H1 (cell line): ENCODE results near the gene OR4K17. TPM values are rescaled to one million over a fixed set of nuclear protein-coding genes. Genes with fewer than 3 reads are reported as not detected.

ENCODE experiments used
- BRCA1 ChIP-seq: IDR thresholded peaks from 2 replicates; pipeline ENCODE4 v1.6.1; 2012; ENCODE audit warnings: low read depth, low read length, improper control_type of control experiment
- CEBPB ChIP-seq: IDR thresholded peaks from 2 replicates; pipeline ENCODE4 v1.6.1; 2012; ENCODE audit warnings: low read depth, low read length
- CREB1 ChIP-seq: IDR thresholded peaks from 2 replicates; pipeline ENCODE4 v1.6.1; 2012; ENCODE audit warnings: inconsistent platforms
- FOSL1 ChIP-seq: IDR thresholded peaks from 2 replicates; pipeline ENCODE4 v1.6.1; 2011; ENCODE audit warnings: mild to moderate bottlenecking, low read depth, low read length, moderate library complexity; ENCODE audit not compliant: insufficient read depth
- GTF2F1 ChIP-seq: IDR thresholded peaks from 2 replicates; pipeline ENCODE4 v1.6.1; 2012; ENCODE audit warnings: low read depth, low read length, improper control_type of control experiment, borderline replicate concordance
- KDM1A ChIP-seq: fragments of 200-600, 300-600 bp; sonication (generic); IDR thresholded peaks from 2 replicates; pipeline ENCODE4 v1.7.1; 2016; ENCODE audit warnings: mild to moderate bottlenecking, low read length, borderline replicate concordance
- MAX ChIP-seq: IDR thresholded peaks from 2 replicates; pipeline ENCODE4 v1.6.1; 2012; ENCODE audit warnings: inconsistent platforms
- POU5F1 ChIP-seq: IDR thresholded peaks from 2 replicates; pipeline ENCODE4 v1.6.1; 2011; ENCODE audit warnings: low read depth, mild to moderate bottlenecking, low read length, moderate library complexity
- SIX5 ChIP-seq: IDR thresholded peaks from 2 replicates; pipeline ENCODE4 v1.6.1; 2011; ENCODE audit warnings: mild to moderate bottlenecking, low read depth, low read length
- polyA plus RNA-seq, 7 experiments: library from polyadenylated mRNA; depleted of rRNA in 3 of 7; stranded (reverse) in 5 of 7; unstranded in 2 of 7; fragments of >200 nt in 5 of 7; fragments of 200-250 nt in 2 of 7; gene quantifications; 1 replicate in 5 of 7; 2 replicates in 1 of 7; 4 replicates in 1 of 7; pipeline versions ENCODE4 v1.2.1 to v1.2.3, GENCODE V29; 2011 to 2013; ENCODE audit warnings: missing spikeins in 2 of 7, mixed read lengths in 2 of 7
- total RNA-seq: library from RNA; stranded (reverse); fragmentation: NEBNext Ultra II Directional; extraction: Animal tissue kit (Norgen Biotek cat#: 25700); gene quantifications from 2 replicates; pipeline ENCODE4 v1.2.1, GENCODE V29; 2021
- TF ChIP-seq, protein P1 (sequence below): fragments of 300-600 bp; sonication (generic); IDR thresholded peaks from 2 replicates; pipeline ENCODE4 v1.7.1; 2012; ENCODE audit warnings: low read length, moderate library complexity, mild to moderate bottlenecking, inconsistent platforms; ENCODE audit not compliant: insufficient replicate concordance

Gene OR4K17
- total and polyA plus RNA-seq, 2 of the 8 experiments (the other 6 are each of a cell fraction or from before 2014, with no cell fraction given), result not detected

DNA sequence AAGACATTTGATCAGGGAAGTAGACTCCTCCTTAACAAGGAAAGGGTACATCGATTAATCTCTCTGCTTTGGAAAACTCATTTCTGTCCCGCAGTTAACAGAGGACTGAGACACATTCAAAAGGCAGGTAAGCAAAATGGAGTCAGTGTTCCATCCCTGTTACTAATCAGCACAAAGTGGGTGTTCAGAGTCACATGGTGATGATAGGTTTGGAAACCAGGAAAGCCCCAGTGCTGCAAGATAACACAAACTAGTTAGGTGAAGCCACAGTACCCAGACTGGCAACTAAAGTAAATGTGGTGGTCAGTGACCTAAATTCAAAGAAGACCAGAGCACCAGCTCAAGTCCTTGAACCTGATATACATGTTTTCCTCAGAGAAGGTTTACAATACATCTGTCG lies 1.8 kb downstream of the OR4K17 start (continued):
- TF ChIP-seq, protein P1, sequence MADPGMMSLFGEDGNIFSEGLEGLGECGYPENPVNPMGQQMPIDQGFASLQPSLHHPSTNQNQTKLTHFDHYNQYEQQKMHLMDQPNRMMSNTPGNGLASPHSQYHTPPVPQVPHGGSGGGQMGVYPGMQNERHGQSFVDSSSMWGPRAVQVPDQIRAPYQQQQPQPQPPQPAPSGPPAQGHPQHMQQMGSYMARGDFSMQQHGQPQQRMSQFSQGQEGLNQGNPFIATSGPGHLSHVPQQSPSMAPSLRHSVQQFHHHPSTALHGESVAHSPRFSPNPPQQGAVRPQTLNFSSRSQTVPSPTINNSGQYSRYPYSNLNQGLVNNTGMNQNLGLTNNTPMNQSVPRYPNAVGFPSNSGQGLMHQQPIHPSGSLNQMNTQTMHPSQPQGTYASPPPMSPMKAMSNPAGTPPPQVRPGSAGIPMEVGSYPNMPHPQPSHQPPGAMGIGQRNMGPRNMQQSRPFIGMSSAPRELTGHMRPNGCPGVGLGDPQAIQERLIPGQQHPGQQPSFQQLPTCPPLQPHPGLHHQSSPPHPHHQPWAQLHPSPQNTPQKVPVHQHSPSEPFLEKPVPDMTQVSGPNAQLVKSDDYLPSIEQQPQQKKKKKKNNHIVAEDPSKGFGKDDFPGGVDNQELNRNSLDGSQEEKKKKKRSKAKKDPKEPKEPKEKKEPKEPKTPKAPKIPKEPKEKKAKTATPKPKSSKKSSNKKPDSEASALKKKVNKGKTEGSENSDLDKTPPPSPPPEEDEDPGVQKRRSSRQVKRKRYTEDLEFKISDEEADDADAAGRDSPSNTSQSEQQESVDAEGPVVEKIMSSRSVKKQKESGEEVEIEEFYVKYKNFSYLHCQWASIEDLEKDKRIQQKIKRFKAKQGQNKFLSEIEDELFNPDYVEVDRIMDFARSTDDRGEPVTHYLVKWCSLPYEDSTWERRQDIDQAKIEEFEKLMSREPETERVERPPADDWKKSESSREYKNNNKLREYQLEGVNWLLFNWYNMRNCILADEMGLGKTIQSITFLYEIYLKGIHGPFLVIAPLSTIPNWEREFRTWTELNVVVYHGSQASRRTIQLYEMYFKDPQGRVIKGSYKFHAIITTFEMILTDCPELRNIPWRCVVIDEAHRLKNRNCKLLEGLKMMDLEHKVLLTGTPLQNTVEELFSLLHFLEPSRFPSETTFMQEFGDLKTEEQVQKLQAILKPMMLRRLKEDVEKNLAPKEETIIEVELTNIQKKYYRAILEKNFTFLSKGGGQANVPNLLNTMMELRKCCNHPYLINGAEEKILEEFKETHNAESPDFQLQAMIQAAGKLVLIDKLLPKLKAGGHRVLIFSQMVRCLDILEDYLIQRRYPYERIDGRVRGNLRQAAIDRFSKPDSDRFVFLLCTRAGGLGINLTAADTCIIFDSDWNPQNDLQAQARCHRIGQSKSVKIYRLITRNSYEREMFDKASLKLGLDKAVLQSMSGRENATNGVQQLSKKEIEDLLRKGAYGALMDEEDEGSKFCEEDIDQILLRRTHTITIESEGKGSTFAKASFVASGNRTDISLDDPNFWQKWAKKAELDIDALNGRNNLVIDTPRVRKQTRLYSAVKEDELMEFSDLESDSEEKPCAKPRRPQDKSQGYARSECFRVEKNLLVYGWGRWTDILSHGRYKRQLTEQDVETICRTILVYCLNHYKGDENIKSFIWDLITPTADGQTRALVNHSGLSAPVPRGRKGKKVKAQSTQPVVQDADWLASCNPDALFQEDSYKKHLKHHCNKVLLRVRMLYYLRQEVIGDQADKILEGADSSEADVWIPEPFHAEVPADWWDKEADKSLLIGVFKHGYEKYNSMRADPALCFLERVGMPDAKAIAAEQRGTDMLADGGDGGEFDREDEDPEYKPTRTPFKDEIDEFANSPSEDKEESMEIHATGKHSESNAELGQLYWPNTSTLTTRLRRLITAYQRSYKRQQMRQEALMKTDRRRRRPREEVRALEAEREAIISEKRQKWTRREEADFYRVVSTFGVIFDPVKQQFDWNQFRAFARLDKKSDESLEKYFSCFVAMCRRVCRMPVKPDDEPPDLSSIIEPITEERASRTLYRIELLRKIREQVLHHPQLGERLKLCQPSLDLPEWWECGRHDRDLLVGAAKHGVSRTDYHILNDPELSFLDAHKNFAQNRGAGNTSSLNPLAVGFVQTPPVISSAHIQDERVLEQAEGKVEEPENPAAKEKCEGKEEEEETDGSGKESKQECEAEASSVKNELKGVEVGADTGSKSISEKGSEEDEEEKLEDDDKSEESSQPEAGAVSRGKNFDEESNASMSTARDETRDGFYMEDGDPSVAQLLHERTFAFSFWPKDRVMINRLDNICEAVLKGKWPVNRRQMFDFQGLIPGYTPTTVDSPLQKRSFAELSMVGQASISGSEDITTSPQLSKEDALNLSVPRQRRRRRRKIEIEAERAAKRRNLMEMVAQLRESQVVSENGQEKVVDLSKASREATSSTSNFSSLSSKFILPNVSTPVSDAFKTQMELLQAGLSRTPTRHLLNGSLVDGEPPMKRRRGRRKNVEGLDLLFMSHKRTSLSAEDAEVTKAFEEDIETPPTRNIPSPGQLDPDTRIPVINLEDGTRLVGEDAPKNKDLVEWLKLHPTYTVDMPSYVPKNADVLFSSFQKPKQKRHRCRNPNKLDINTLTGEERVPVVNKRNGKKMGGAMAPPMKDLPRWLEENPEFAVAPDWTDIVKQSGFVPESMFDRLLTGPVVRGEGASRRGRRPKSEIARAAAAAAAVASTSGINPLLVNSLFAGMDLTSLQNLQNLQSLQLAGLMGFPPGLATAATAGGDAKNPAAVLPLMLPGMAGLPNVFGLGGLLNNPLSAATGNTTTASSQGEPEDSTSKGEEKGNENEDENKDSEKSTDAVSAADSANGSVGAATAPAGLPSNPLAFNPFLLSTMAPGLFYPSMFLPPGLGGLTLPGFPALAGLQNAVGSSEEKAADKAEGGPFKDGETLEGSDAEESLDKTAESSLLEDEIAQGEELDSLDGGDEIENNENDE, result no peak
- TF ChIP-seq CREB1, result no peak
- no peak for TF ChIP-seq GTF2F1
- TF ChIP-seq CEBPB, result no peak
- no peak for TF ChIP-seq POU5F1
- TF ChIP-seq MAX, result no peak
- no peak for TF ChIP-seq FOSL1
- no peak for TF ChIP-seq SIX5
- no peak for TF ChIP-seq BRCA1
- no peak for TF ChIP-seq KDM1A
- TF ChIP-seq, all 59 proteins: peak for 0
